Colonic mucosa (tissue), 4 donors: ENCODE results near the gene PRDM1. TPM values are rescaled to one million over a fixed set of nuclear protein-coding genes. Genes with fewer than 3 reads are reported as not detected.

Source experiments
- DNase-seq: peaks from one replicate; pipeline ENCODE4 v3.0.0-alpha.2; 2020
- H3K27ac ChIP-seq: fragments of 200-600 bp; one replicate; pipeline ENCODE4 v1.8.0; 2021
- H3K27me3 ChIP-seq: fragments of 200-600 bp; one replicate; pipeline ENCODE4 v1.8.0; 2021
- H3K36me3 ChIP-seq: fragments of 200-600 bp; one replicate; pipeline ENCODE4 v1.8.0; 2021
- H3K4me1 ChIP-seq: fragments of 200-600 bp; one replicate; pipeline ENCODE4 v1.8.0; 2021; ENCODE audit warnings: mild to moderate bottlenecking
- H3K4me3 ChIP-seq: fragments of 200-600 bp; one replicate; pipeline ENCODE4 v1.8.0; 2021
- H3K9ac ChIP-seq, 2 donors: one replicate each; pipeline ENCODE4 v1.7.0; 2013; ENCODE audit warnings: control low read depth in 2 of 2, low read depth in 2 of 2, low read length in 2 of 2
- H3K9me3 ChIP-seq: fragments of 200-600 bp; one replicate; pipeline ENCODE4 v1.8.0; 2021
- CTCF ChIP-seq: fragments of 200-600 bp; IDR thresholded peaks from one replicate; pipeline ENCODE4 v1.8.0; 2022; ENCODE audit warnings: antibody characterized with exemption, mild to moderate bottlenecking
- intact Hi-C: fragments of 100-400 bp; cut with DNase I; formaldehyde crosslinking; loops from one replicate; pipeline ENCODE4 v1.14.1; 2022
- total RNA-seq, 2 donors: library from RNA; stranded (reverse); fragmentation: NEBNext Ultra II Directional in 1 of 2; extraction: Animal tissue kit (Norgen Biotek cat#: 25700) in 1 of 2; gene quantifications; one replicate each; pipeline ENCODE4 v1.2.1, GENCODE V29; 2021
- donor health status: healthy.
- donor health status: DM: no; HTN: no; CAD: no.
- donor health status: DM: no; HTN: no; CAD: no.

PRDM1 gene
- 10 to 100 TPM in 1 of 2 donors, 1 to 10 TPM in 1; 7.2 to 17.6 TPM for total RNA-seq

- Histone ChIP-seq H3K9me3 (no peaks in the 10 kb centered on the region), H3K36me3 (no peaks in the 10 kb centered on the region), H3K27me3 (no peaks in the 10 kb centered on the region), H3K4me3 (peak within 1 kb of the TSS; percentile 41), H3K9ac (peak within 1 kb of the TSS; percentile 61 to 62), H3K4me1 (peaks cover 5% of the 10 kb centered on the region), H3K27ac (peak within 1 kb of the TSS; percentile 60)
- peak; percentile 92 for DNase-seq
- intact Hi-C loops, result loop anchor here (5.0 to 10.0 kb wide), 2 partner anchors 354 to 601 kb away; no protein-coding TSS in a partner anchor
- TF ChIP-seq CTCF, result no peak
These were observed at the start of gene PRDM1 for GRCh38 chr6:106085984-106086813. Gene PRDM1 (plus strand): TSS chr6:106086336. CDS start chr6:106086554, 218 bp downstream.

- H3K27me3 ChIP-seq, result no peaks in the 10 kb centered on the region
- intact Hi-C loops, result no loop called here
- H3K4me3 ChIP-seq, result no peak overlapping the region
- DNase-seq, result no peak
- H3K4me1 ChIP-seq, result no peaks in the 10 kb centered on the region
- H3K27ac ChIP-seq, result no peak overlapping the region
- H3K36me3 ChIP-seq, result no peaks in the 10 kb centered on the region
- no peak for TF ChIP-seq CTCF
- H3K9ac ChIP-seq, result no peak overlapping the region
- H3K9me3 ChIP-seq, result no peaks in the 10 kb centered on the region
These were observed 49.1 kb upstream of the PRDM1 start for GRCh38 chr6:106037060-106037459.

GRCh38 chr6:106039897-106040592 lies 46.1 kb upstream of the PRDM1 start:
- intact Hi-C loops, result no loop called here
- DNase-seq, result no peak
- no peak for TF ChIP-seq CTCF

GRCh38 chr6:106044151-106044550 lies 42.0 kb upstream of the PRDM1 start:
- no peak overlapping the region for H3K27ac ChIP-seq
- H3K27me3 ChIP-seq, result no peaks in the 10 kb centered on the region
- no peaks in the 10 kb centered on the region for H3K9me3 ChIP-seq
- intact Hi-C loops, result no loop called here
- DNase-seq, result no peak
- H3K36me3 ChIP-seq, result no peaks in the 10 kb centered on the region
- H3K4me1 ChIP-seq, result no peaks in the 10 kb centered on the region
- H3K4me3 ChIP-seq, result no peak overlapping the region
- no peak for TF ChIP-seq CTCF
- H3K9ac ChIP-seq, result no peak overlapping the region

More at GRCh38 chr6:106039897-106040592, 46.1 kb upstream of the PRDM1 start:
- Histone ChIP-seq H3K9ac (no peak overlapping the region), H3K27me3 (no peaks in the 10 kb centered on the region), H3K27ac (no peak overlapping the region), H3K4me3 (no peak overlapping the region), H3K36me3 (no peaks in the 10 kb centered on the region), H3K4me1 (no peaks in the 10 kb centered on the region), H3K9me3 (no peaks in the 10 kb centered on the region)

- H3K27ac ChIP-seq, result no peak overlapping the region
- H3K4me3 ChIP-seq, result no peak overlapping the region
- H3K36me3 ChIP-seq, result no peaks in the 10 kb centered on the region
- H3K4me1 ChIP-seq, result no peaks in the 10 kb centered on the region
- H3K9me3 ChIP-seq, result no peaks in the 10 kb centered on the region
- no peak overlapping the region for H3K9ac ChIP-seq
- DNase-seq, result no peak
- intact Hi-C loops, result no loop called here
- no peaks in the 10 kb centered on the region for H3K27me3 ChIP-seq
- TF ChIP-seq CTCF, result no peak
These were observed 41.1 kb upstream of the PRDM1 start for GRCh38 chr6:106045077-106045476.
